ENCODE data around the gene ALS2.

DNA sequence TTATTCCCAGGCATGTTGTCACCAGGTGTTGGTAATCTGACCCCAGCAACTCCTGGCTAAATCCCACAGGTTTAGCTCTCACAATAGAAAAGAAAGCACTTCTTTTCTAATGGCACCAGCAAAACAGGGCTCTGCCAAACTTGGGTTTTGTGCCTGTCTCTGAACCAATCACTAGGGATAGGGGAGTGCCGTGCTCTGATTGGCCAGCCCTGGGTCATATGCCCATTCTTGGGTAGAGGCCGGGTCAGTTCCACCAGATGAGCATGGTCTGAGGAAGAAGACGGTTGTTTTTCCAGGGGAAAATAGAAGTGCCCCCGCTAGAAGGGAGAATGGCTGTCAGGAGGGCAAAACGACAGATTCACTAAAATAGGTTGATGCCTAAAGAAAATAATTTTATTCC lies 40.3 kb upstream of the ALS2 start:
- TF ChIP-seq, protein P1, sequence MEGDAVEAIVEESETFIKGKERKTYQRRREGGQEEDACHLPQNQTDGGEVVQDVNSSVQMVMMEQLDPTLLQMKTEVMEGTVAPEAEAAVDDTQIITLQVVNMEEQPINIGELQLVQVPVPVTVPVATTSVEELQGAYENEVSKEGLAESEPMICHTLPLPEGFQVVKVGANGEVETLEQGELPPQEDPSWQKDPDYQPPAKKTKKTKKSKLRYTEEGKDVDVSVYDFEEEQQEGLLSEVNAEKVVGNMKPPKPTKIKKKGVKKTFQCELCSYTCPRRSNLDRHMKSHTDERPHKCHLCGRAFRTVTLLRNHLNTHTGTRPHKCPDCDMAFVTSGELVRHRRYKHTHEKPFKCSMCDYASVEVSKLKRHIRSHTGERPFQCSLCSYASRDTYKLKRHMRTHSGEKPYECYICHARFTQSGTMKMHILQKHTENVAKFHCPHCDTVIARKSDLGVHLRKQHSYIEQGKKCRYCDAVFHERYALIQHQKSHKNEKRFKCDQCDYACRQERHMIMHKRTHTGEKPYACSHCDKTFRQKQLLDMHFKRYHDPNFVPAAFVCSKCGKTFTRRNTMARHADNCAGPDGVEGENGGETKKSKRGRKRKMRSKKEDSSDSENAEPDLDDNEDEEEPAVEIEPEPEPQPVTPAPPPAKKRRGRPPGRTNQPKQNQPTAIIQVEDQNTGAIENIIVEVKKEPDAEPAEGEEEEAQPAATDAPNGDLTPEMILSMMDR (conservative IDR thresholded peaks at IDR 0.05), result no peak
- no peak for TF ChIP-seq ZFX (IDR thresholded peaks at IDR 0.05)

Measured in C4-2B (cell line).